H1 (cell line): ENCODE data around the gene KCNQ1. TPM values are rescaled to one million over a fixed set of nuclear protein-coding genes. Genes with fewer than 3 reads are reported as not detected.

Source experiments
- CTCF ChIA-PET: fragments of 300-600 bp; sonication (Branson Sonifier 250); formaldehyde crosslinking; loops from one replicate; lab custom pipeline; 2021; ENCODE audit not compliant: partially characterized antibody; lab: Charles Lee
- POLR2A ChIA-PET: fragments of 300-600 bp; sonication (Branson Sonifier 250); formaldehyde crosslinking; loops from one replicate; lab custom pipeline; 2021; ENCODE audit warnings: inconsistent platforms; ENCODE audit not compliant: partially characterized antibody; lab: Charles Lee
- DNase-seq, 2 experiments: peaks; one replicate each; pipeline versions ENCODE4 v3.0.0 to v3.0.0-alpha.2; 2010 to 2022; ENCODE audit warnings: low spot score in 2 of 2, low read depth in 1 of 2, mixed read lengths in 1 of 2
- FAIRE-seq: peaks from 2 replicates; lab custom pipeline; 2011; peaks lifted over from hg19 to GRCh38; lab: Jason Lieb, UNC
- H2AFZ ChIP-seq: 2 replicates; pipeline ENCODE4 v1.8.1; 2012; ENCODE audit warnings: low read length, inconsistent platforms
- H2AK5ac ChIP-seq: 2 replicates; pipeline ENCODE4 v1.6.1; 2013; ENCODE audit warnings: low read depth, low read length
- H2BK120ac ChIP-seq: replicated peaks from 2 replicates; pipeline ENCODE3; 2013; ENCODE audit warnings: low read depth, low read length, inconsistent platforms
- H2BK12ac ChIP-seq: 2 replicates; pipeline ENCODE4 v1.6.1; 2013; ENCODE audit warnings: low read depth, low read length
- H2BK15ac ChIP-seq: 2 replicates; pipeline ENCODE4 v1.6.1; 2013; ENCODE audit warnings: low read length
- H2BK20ac ChIP-seq: 2 replicates; pipeline ENCODE4 v1.6.1; 2013; ENCODE audit warnings: low read length
- H2BK5ac ChIP-seq: 2 replicates; pipeline ENCODE4 v1.6.1; 2013; ENCODE audit warnings: low read depth, low read length
- H3K14ac ChIP-seq: 2 replicates; pipeline ENCODE4 v1.6.1; 2013; ENCODE audit warnings: inconsistent platforms; ENCODE audit not compliant: insufficient read length
- H3K18ac ChIP-seq: 2 replicates; pipeline ENCODE4 v1.6.1; 2013; ENCODE audit warnings: low read length; ENCODE audit errors: extremely low read depth
- H3K23ac ChIP-seq: 2 replicates; pipeline ENCODE4 v1.6.1; 2013; ENCODE audit warnings: inconsistent platforms; ENCODE audit not compliant: insufficient read length
- H3K23me2 ChIP-seq: 2 replicates; pipeline ENCODE4 v1.6.1; 2013; ENCODE audit warnings: low read depth, low read length
- H3K27ac ChIP-seq: 2 replicates; pipeline ENCODE4 v1.6.1; 2011; ENCODE audit warnings: low read depth, low read length, inconsistent platforms
- H3K27me3 ChIP-seq, 4 experiments: replicated peaks in 1 of 4; 1 replicate in 1 of 4; 2 replicates in 3 of 4; pipeline versions ENCODE4 v1.6.1 to v1.8.1; 2011 to 2013; ENCODE audit warnings: low read length in 3 of 4, mild to moderate bottlenecking in 3 of 4, inconsistent platforms in 2 of 4, mixed read lengths in 2 of 4, moderate library complexity in 1 of 4; ENCODE audit not compliant: control insufficient read depth in 3 of 4, insufficient read depth in 3 of 4; ENCODE audit errors: extremely low read depth in 1 of 4
- H3K36me3 ChIP-seq, 4 experiments: 2 replicates each; pipeline versions ENCODE4 v1.6.1 to v1.8.1; 2011 to 2013; ENCODE audit warnings: mild to moderate bottlenecking in 4 of 4, low read length in 3 of 4, moderate library complexity in 2 of 4, control low read depth in 1 of 4, inconsistent platforms in 1 of 4; ENCODE audit not compliant: insufficient read depth in 4 of 4, control insufficient read depth in 2 of 4
- H3K4ac ChIP-seq: replicated peaks from 2 replicates; pipeline ENCODE3; 2013; ENCODE audit warnings: low read length, low read depth, mixed read lengths, inconsistent platforms; ENCODE audit not compliant: insufficient read length
- H3K4me1 ChIP-seq, 4 experiments: replicated peaks in 1 of 4; 1 replicate in 1 of 4; 2 replicates in 3 of 4; pipeline versions ENCODE4 v1.6.1 to v1.8.1; 2011 to 2013; ENCODE audit warnings: low read length in 3 of 4, inconsistent platforms in 2 of 4, mixed read lengths in 1 of 4; ENCODE audit not compliant: insufficient read depth in 4 of 4, control insufficient read depth in 3 of 4
- H3K4me2 ChIP-seq, 2 experiments: 2 replicates each; pipeline versions ENCODE4 v1.6.1 to v1.8.1; 2011 to 2013; ENCODE audit warnings: low read depth in 2 of 2, low read length in 2 of 2, control low read depth in 1 of 2, inconsistent platforms in 1 of 2, mild to moderate bottlenecking in 1 of 2; ENCODE audit not compliant: insufficient read depth in 1 of 2
- H3K4me3 ChIP-seq, 4 experiments: fragments of 200-600, 300-600 bp in 1 of 4; sonication (generic), shearing (Covaris generic), sonication (Bioruptor Twin) in 1 of 4; 2 replicates each; pipeline versions ENCODE4 v1.5.1 to v1.8.1; 2011 to 2016; ENCODE audit warnings: low read length in 4 of 4, low read depth in 3 of 4, control low read depth in 2 of 4, inconsistent platforms in 2 of 4, mild to moderate bottlenecking in 2 of 4, mixed read lengths in 1 of 4, moderate library complexity in 1 of 4; ENCODE audit not compliant: insufficient read depth in 2 of 4; ENCODE audit errors: extremely low read depth in 1 of 4
- H3K56ac ChIP-seq: replicated peaks from 2 replicates; pipeline ENCODE3; 2013; ENCODE audit warnings: low read depth, mild to moderate bottlenecking, mixed read lengths, low read length, inconsistent platforms; ENCODE audit not compliant: insufficient read length
- H3K79me1 ChIP-seq: 2 replicates; pipeline ENCODE4 v1.6.1; 2013; ENCODE audit warnings: low read depth, low read length, control low read depth
- H3K79me2 ChIP-seq, 2 experiments: 2 replicates each; pipeline versions ENCODE4 v1.6.1 to v1.8.1; 2012 to 2013; ENCODE audit warnings: low read length in 2 of 2, mild to moderate bottlenecking in 2 of 2, inconsistent platforms in 1 of 2; ENCODE audit not compliant: insufficient read depth in 2 of 2, control insufficient read depth in 1 of 2
- H3K9ac ChIP-seq, 4 experiments: replicated peaks in 1 of 4; 1 replicate in 1 of 4; 2 replicates in 3 of 4; pipeline versions ENCODE4 v1.6.1 to v1.8.1; 2011 to 2013; ENCODE audit warnings: low read depth in 3 of 4, low read length in 3 of 4, control low read depth in 2 of 4, mild to moderate bottlenecking in 2 of 4, moderate library complexity in 2 of 4, inconsistent platforms in 1 of 4; ENCODE audit errors: extremely low read depth in 1 of 4
- H3K9me3 ChIP-seq, 2 experiments: 2 replicates each; pipeline versions ENCODE4 v1.6.1 to v1.8.1; 2012 to 2013; ENCODE audit warnings: mild to moderate bottlenecking in 2 of 2, moderate library complexity in 2 of 2, control low read depth in 1 of 2, inconsistent platforms in 1 of 2, low read depth in 1 of 2, low read length in 1 of 2, mixed read lengths in 1 of 2; ENCODE audit not compliant: insufficient read depth in 2 of 2
- H4K20me1 ChIP-seq, 2 experiments: replicated peaks in 1 of 2; 2 replicates each; pipeline versions ENCODE3 to v1.8.1; 2011 to 2013; ENCODE audit warnings: inconsistent platforms in 2 of 2, low read length in 2 of 2, mild to moderate bottlenecking in 1 of 2; ENCODE audit not compliant: insufficient read depth in 2 of 2, control insufficient read depth in 1 of 2
- H4K5ac ChIP-seq: 2 replicates; pipeline ENCODE4 v1.6.1; 2013; ENCODE audit warnings: low read length, low read depth, mixed read lengths, inconsistent platforms; ENCODE audit not compliant: insufficient read length
- H4K8ac ChIP-seq: 2 replicates; pipeline ENCODE4 v1.8.0; 2013; ENCODE audit warnings: mild to moderate bottlenecking, moderate library complexity, low read length, inconsistent platforms; ENCODE audit not compliant: insufficient read depth; ENCODE audit errors: extremely low read depth
- H4K91ac ChIP-seq: replicated peaks from 2 replicates; pipeline ENCODE3; 2013; ENCODE audit warnings: low read length, mixed read lengths, inconsistent platforms; ENCODE audit not compliant: insufficient read length
- NRF1 ChIP-seq: IDR thresholded peaks from 2 replicates; pipeline ENCODE4 v1.6.1; 2011; ENCODE audit warnings: mild to moderate bottlenecking, low read depth, low read length, improper control_type of control experiment
- WGBS, 2 experiments: shearing (Covaris generic) in 1 of 2; methylation state at CpG; one replicate each; pipeline versions ENCODE4 v1.1.6 to v1.1.7; 2013 to 2015; ENCODE audit warnings: low lambda C conversion rate in 2 of 2, mixed read lengths in 2 of 2, inconsistent platforms in 1 of 2, low coverage in 1 of 2, missing lambda C conversion rate in 1 of 2; ENCODE audit not compliant: insufficient replicate concordance in 2 of 2, insufficient coverage in 1 of 2, insufficient read length in 1 of 2; ENCODE audit errors: extremely low coverage in 1 of 2, missing lambda C conversion rate in 1 of 2; 5-methylcytosine and 5-hydroxymethylcytosine counted together
- polyA plus RNA-seq, 7 experiments: library from polyadenylated mRNA; depleted of rRNA in 3 of 7; stranded (reverse) in 5 of 7; unstranded in 2 of 7; fragments of >200 nt in 5 of 7; fragments of 200-250 nt in 2 of 7; gene quantifications; 1 replicate in 5 of 7; 2 replicates in 1 of 7; 4 replicates in 1 of 7; pipeline versions ENCODE4 v1.2.1 to v1.2.3, GENCODE V29; 2011 to 2013; ENCODE audit warnings: missing spikeins in 2 of 7, mixed read lengths in 2 of 7
- total RNA-seq: library from RNA; stranded (reverse); fragmentation: NEBNext Ultra II Directional; extraction: Animal tissue kit (Norgen Biotek cat#: 25700); gene quantifications from 2 replicates; pipeline ENCODE4 v1.2.1, GENCODE V29; 2021
- TF ChIP-seq, protein P1 (sequence below): IDR thresholded peaks from 2 replicates; pipeline ENCODE4 v1.6.1; 2011; ENCODE audit warnings: low read length, improper control_type of control experiment

The KCNQ1 gene
- total and polyA plus RNA-seq, 2 of the 8 experiments (the other 6 are each of a cell fraction or from before 2014, with no cell fraction given), result 1.9 to 2.0 TPM

GRCh38 chr11:2578929-2579270, 134.1 kb downstream of the KCNQ1 start:
- Histone ChIP-seq H4K5ac (no peak overlapping the region), H4K91ac (no peak overlapping the region), H3K9ac (no peak overlapping the region), H2BK20ac (no peak overlapping the region), H3K79me1 (no peaks in the 10 kb centered on the region), H3K4me3 (no peak overlapping the region), H4K20me1 (peaks cover 3% of the 10 kb centered on the region in 2 experiments), H3K4me2 (no peak overlapping the region), H3K79me2 (no peaks in the 10 kb centered on the region), H3K14ac (no peak overlapping the region), H3K9me3 (no peaks in the 10 kb centered on the region), H3K36me3 (no peaks in the 10 kb centered on the region), H2BK5ac (no peak overlapping the region), H3K18ac (no peak overlapping the region), H3K27me3 (peaks cover 5 to 61% (median 38%) of the 10 kb centered on the region in 4 experiments), H2BK12ac (0 out of 2 replicates have a peak overlapping the region, but pooled peaks have one; percentile 17), H3K56ac (no peak overlapping the region), H4K8ac (no peak overlapping the region), H2AK5ac (no peak overlapping the region), H3K23ac (no peak overlapping the region), H3K4ac (no peak overlapping the region), H3K23me2 (no peaks in the 10 kb centered on the region; the same call in 1 of the 2 replicates), H2BK120ac (no peak overlapping the region), H2AFZ (no peak overlapping the region), H2BK15ac (no peak overlapping the region), H3K27ac (no peak overlapping the region; the same call in 1 of the 2 replicates), H3K4me1 (peaks cover 0 to 5% (median 0%) of the 10 kb centered on the region in 4 experiments; a peak in 4 of 7 replicates)
- FAIRE-seq (no peak), DNase-seq (no peak)
- 75% methylated on average over 6 of the region's 7 CpGs; no CpG with 5 or more reads in 1 of the 2 experiments for WGBS, 2 experiments
- TF ChIP-seq, protein P1, sequence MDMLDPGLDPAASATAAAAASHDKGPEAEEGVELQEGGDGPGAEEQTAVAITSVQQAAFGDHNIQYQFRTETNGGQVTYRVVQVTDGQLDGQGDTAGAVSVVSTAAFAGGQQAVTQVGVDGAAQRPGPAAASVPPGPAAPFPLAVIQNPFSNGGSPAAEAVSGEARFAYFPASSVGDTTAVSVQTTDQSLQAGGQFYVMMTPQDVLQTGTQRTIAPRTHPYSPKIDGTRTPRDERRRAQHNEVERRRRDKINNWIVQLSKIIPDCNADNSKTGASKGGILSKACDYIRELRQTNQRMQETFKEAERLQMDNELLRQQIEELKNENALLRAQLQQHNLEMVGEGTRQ, result no peak
- TF ChIP-seq NRF1, result no peak
- POLR2A ChIA-PET, result no interaction called here
- CTCF ChIA-PET, result interaction anchor here (0.9 to 1.8 kb wide), 4 partner anchors 10 to 306 kb away, joined by 3 to 8 read pairs (median 3); partner anchors contain the start of gene CDKN1C
